ENCODE measurements around the gene CAMKMT. TPM values are rescaled to one million over a fixed set of nuclear protein-coding genes. Genes with fewer than 3 reads are reported as not detected.
A peak's percentile ranks its signal among the peaks of the same experiment; 100 is the strongest.

CAMKMT gene
- total and polyA plus RNA-seq, 2 donors (not counting 1 experiment from before 2014, with no cell fraction given): 6.2 to 23.3 TPM

- Histone ChIP-seq H3K9ac (ENCODE audit: low read length) (peak overlapping the region; percentile 53), H3K27ac (ENCODE audit: low read length in 2 of 2) (no peak overlapping the region), H2AFZ (ENCODE audit: insufficient read depth, low read depth, low read length, poor library complexity, severe bottlenecking) (peak overlapping the region; percentile 24), H4K20me1 (ENCODE audit: control insufficient read depth, insufficient read depth, low read length, poor library complexity, severe bottlenecking) (no peaks in the 10 kb centered on the region), H3K4me2 (replicated peaks; ENCODE audit: low read depth, low read length, poor library complexity, severe bottlenecking) (peak overlapping the region; percentile 79), H3K4me1 (ENCODE audit: control insufficient read depth in 2 of 2, insufficient read depth in 2 of 2, low read length in 2 of 2) (peaks cover 32 to 50% of the 10 kb centered on the region in 2 donors), H3K9me3 (ENCODE audit: control extremely low read depth in 1 of 3, control insufficient read depth in 2 of 3, insufficient read depth in 1 of 3, low read length in 2 of 3) (peaks cover 0 to 24% (median 0%) of the 10 kb centered on the region in 3 donors), H3K4me3 (ENCODE audit: control extremely low read depth in 1 of 5, extremely low read depth in 1 of 5, insufficient read depth in 1 of 5, low read depth in 2 of 5, low read length in 4 of 5) (peak overlapping the region; percentile 12 to 62 (median 35)), H3K36me3 (replicated peaks in 1 of 2; ENCODE audit: control extremely low read depth in 1 of 2, control insufficient read depth in 1 of 2, extremely low read depth in 1 of 2, insufficient read depth in 2 of 2, low read length in 1 of 2) (no peaks in the 10 kb centered on the region), H3K79me2 (ENCODE audit: control insufficient read depth, insufficient read depth, low read length) (no peaks in the 10 kb centered on the region), H3K27me3 (replicated peaks in 1 of 4; ENCODE audit: control extremely low read depth in 1 of 4, control insufficient read depth in 3 of 4, insufficient read depth in 4 of 4, low read length in 3 of 4) (peaks cover 0 to 87% (median 80%) of the 10 kb centered on the region in 4 experiments)
- peaks cover 34% of the 10 kb centered on the region for H3K4me1 Mint-ChIP-seq
- peaks cover 88% of the 10 kb centered on the region for H3K27me3 Mint-ChIP-seq
- POLR2A ChIA-PET: no interaction called here
- 6% methylated on average over 62 of the region's 67 CpGs for WGBS (ENCODE audit: insufficient coverage)
- peak; percentile 50 for DNase-seq
- peak; percentile 28 for ATAC-seq (ENCODE audit: low read depth)
- intact Hi-C loops (cut with micrococcal nuclease): loop anchor here (5.0 kb wide), 1 partner anchor 140 kb away; the partner anchor contains the start of gene SIX3
- no peak overlapping the region for H3K27ac Mint-ChIP-seq
- TF ChIP-seq EZH2 (IDR thresholded peaks at IDR 0.05; ENCODE audit: borderline replicate concordance, insufficient read depth, low read depth, low read length, poor library complexity, severe bottlenecking): peak; percentile 80
- TF ChIP-seq, protein P1, sequence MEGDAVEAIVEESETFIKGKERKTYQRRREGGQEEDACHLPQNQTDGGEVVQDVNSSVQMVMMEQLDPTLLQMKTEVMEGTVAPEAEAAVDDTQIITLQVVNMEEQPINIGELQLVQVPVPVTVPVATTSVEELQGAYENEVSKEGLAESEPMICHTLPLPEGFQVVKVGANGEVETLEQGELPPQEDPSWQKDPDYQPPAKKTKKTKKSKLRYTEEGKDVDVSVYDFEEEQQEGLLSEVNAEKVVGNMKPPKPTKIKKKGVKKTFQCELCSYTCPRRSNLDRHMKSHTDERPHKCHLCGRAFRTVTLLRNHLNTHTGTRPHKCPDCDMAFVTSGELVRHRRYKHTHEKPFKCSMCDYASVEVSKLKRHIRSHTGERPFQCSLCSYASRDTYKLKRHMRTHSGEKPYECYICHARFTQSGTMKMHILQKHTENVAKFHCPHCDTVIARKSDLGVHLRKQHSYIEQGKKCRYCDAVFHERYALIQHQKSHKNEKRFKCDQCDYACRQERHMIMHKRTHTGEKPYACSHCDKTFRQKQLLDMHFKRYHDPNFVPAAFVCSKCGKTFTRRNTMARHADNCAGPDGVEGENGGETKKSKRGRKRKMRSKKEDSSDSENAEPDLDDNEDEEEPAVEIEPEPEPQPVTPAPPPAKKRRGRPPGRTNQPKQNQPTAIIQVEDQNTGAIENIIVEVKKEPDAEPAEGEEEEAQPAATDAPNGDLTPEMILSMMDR (IDR thresholded peaks at IDR 0.05): no peak
- CTCF ChIA-PET: interaction anchor here (1.3 to 2.3 kb wide), 2 partner anchors 153 to 323 kb away, joined by 4 to 9 read pairs; no protein-coding TSS in a partner anchor
- H3K4me3 Mint-ChIP-seq: peak overlapping the region; percentile 87
- H3K9me3 Mint-ChIP-seq (ENCODE audit: insufficient read depth): no peaks in the 10 kb centered on the region
Measured at GRCh38 chr2:44801841-44802776, 440.4 kb downstream of the CAMKMT start.

Measured in B cell (primary cell).